Sigmoid colon (tissue), 7 donors: ENCODE measurements around the gene LZTFL1. TPM values are rescaled to one million over a fixed set of nuclear protein-coding genes. Genes with fewer than 3 reads are reported as not detected.

Experiments used
- DNase-seq: peaks from one replicate; pipeline ENCODE4 v3.0.0-alpha.2; 2019
- H3K27ac ChIP-seq, 4 donors: fragments of 200-600 bp; sonication (generic); one replicate each; pipeline ENCODE4 v1.5.1; 2016 to 2019; ENCODE audit warnings: mild to moderate bottlenecking in 1 of 4
- H3K27me3 ChIP-seq, 3 donors: fragments of 200-600 bp; sonication (generic); one replicate each; pipeline ENCODE4 v1.5.1; 2019; ENCODE audit warnings: mild to moderate bottlenecking in 1 of 3
- H3K36me3 ChIP-seq, 4 donors: fragments of 200-600 bp; sonication (generic); one replicate each; pipeline ENCODE4 v1.5.1; 2016 to 2019
- H3K4me1 ChIP-seq, 4 donors: fragments of 200-600 bp; sonication (generic); one replicate each; pipeline ENCODE4 v1.5.1; 2017 to 2019
- H3K4me3 ChIP-seq, 4 donors: fragments of 200-600 bp; sonication (generic); one replicate each; pipeline ENCODE4 v1.5.1; 2017 to 2019; ENCODE audit warnings: mild to moderate bottlenecking in 2 of 4, moderate library complexity in 1 of 4
- H3K9me3 ChIP-seq, 4 donors: fragments of 200-600 bp in 3 of 4; sonication (generic) in 3 of 4; one replicate each; pipeline versions ENCODE4 v1.5.1 to v1.6.1; 2013 to 2019
- CTCF ChIP-seq, 4 experiments: fragments of 450-650 bp in 3 of 4; fragments of 200-600 bp in 1 of 4; IDR thresholded peaks; one replicate each; pipeline ENCODE4 v1.5.1; 2016 to 2019; ENCODE audit warnings: antibody characterized with exemption in 4 of 4, mild to moderate bottlenecking in 3 of 4, moderate library complexity in 2 of 4
- EP300 ChIP-seq, 4 donors: sonication (generic); formaldehyde crosslinking; IDR thresholded peaks; one replicate each; pipeline ENCODE4 v1.6.1; 2017; ENCODE audit warnings: antibody characterized with exemption in 4 of 4
- POLR2A ChIP-seq, 2 donors: fragments of 450-650 bp; IDR thresholded peaks; one replicate each; pipeline ENCODE4 v1.6.1; 2016; ENCODE audit warnings: antibody characterized with exemption in 2 of 2, mild to moderate bottlenecking in 2 of 2, moderate library complexity in 2 of 2
- POLR2AphosphoS5 ChIP-seq, 4 donors: sonication (generic); formaldehyde crosslinking; IDR thresholded peaks; one replicate each; pipeline ENCODE4 v1.6.1; 2017; ENCODE audit warnings: antibody characterized with exemption in 4 of 4
- WGBS, 2 donors: extraction: QIAGEN DNeasy Blood & Tissue Kit; methylation state at CpG; one replicate each; pipeline ENCODE4 v1.1.7; 2013; 5-methylcytosine and 5-hydroxymethylcytosine counted together
- intact Hi-C: fragments of 100-400 bp; cut with DNase I; formaldehyde crosslinking; loops from one replicate; pipeline ENCODE4 v1.15.1; 2023
- polyA plus RNA-seq, 3 donors: library from polyadenylated mRNA; stranded (reverse); fragments of 200-250 nt; gene quantifications; one replicate each; pipeline ENCODE4 v1.2.3, GENCODE V29; 2013
- total RNA-seq, 4 donors: library from RNA; depleted of rRNA; stranded (reverse); fragments of >200 nt; gene quantifications; one replicate each; pipeline ENCODE4 v1.1.0, GENCODE V29; 2016
- donor health status: healthy with polysubstance abuse.
- donor health status: Bipolar disorder and iron deficiency.
- donor health status: healthy.

LZTFL1 gene
- total and polyA plus RNA-seq, 7 donors: 7.9 to 31.0 (median 16.6) TPM

- no peak overlapping the region for H3K4me3 ChIP-seq
- H3K4me1 ChIP-seq: no peaks in the 10 kb centered on the region
- H3K27me3 ChIP-seq: no peaks in the 10 kb centered on the region
- 78 to 91% methylated on average over 6 of the region's 6 CpGs for WGBS, 2 donors
- no peaks in the 10 kb centered on the region for H3K9me3 ChIP-seq
- no peak for DNase-seq
- no peak for TF ChIP-seq EP300 (IDR thresholded peaks at IDR 0.05)
- no peak for TF ChIP-seq CTCF (IDR thresholded peaks at IDR 0.05)
- TF ChIP-seq POLR2AphosphoS5 (IDR thresholded peaks at IDR 0.05): no peak
- TF ChIP-seq POLR2A (IDR thresholded peaks at IDR 0.05): no peak
- no peak overlapping the region for H3K27ac ChIP-seq
- intact Hi-C loops: no loop called here
- H3K36me3 ChIP-seq: no peaks in the 10 kb centered on the region
Observed at GRCh38 chr3:45871780-45872179, 29.9 kb upstream of the LZTFL1 start.

- H3K27ac ChIP-seq: no peak overlapping the region
- DNase-seq: no peak
- no peaks in the 10 kb centered on the region for H3K27me3 ChIP-seq
- intact Hi-C loops: no loop called here
- no peaks in the 10 kb centered on the region for H3K36me3 ChIP-seq
- H3K9me3 ChIP-seq: no peaks in the 10 kb centered on the region
- WGBS, 2 donors: 51 to 80% methylated on average over 4 of the region's 4 CpGs
- H3K4me3 ChIP-seq: no peak overlapping the region
- H3K4me1 ChIP-seq: no peaks in the 10 kb centered on the region
- TF ChIP-seq CTCF (IDR thresholded peaks at IDR 0.05) (no peak), POLR2A (IDR thresholded peaks at IDR 0.05) (no peak), EP300 (IDR thresholded peaks at IDR 0.05) (no peak), POLR2AphosphoS5 (IDR thresholded peaks at IDR 0.05) (no peak)
Observed at GRCh38 chr3:45870099-45870498, 28.2 kb upstream of the LZTFL1 start.

GRCh38 chr3:45869638-45870037 is 27.7 kb upstream of the LZTFL1 start:
- Histone ChIP-seq H3K4me1 (no peaks in the 10 kb centered on the region), H3K27me3 (no peaks in the 10 kb centered on the region), H3K27ac (no peak overlapping the region), H3K4me3 (no peak overlapping the region), H3K36me3 (no peaks in the 10 kb centered on the region), H3K9me3 (no peaks in the 10 kb centered on the region)
- 63 to 68% methylated on average over 3 of the region's 3 CpGs for WGBS, 2 donors
- no peak for TF ChIP-seq POLR2AphosphoS5 (IDR thresholded peaks at IDR 0.05)
- TF ChIP-seq EP300 (IDR thresholded peaks at IDR 0.05): no peak
- TF ChIP-seq CTCF (IDR thresholded peaks at IDR 0.05): no peak
- no peak for TF ChIP-seq POLR2A (IDR thresholded peaks at IDR 0.05)
- intact Hi-C loops: no loop called here
- DNase-seq: no peak

- TF ChIP-seq EP300 (IDR thresholded peaks at IDR 0.05) (no peak), POLR2AphosphoS5 (IDR thresholded peaks at IDR 0.05) (no peak), POLR2A (IDR thresholded peaks at IDR 0.05) (no peak), CTCF (IDR thresholded peaks at IDR 0.05) (no peak)
- Histone ChIP-seq H3K27me3 (no peaks in the 10 kb centered on the region), H3K4me1 (no peaks in the 10 kb centered on the region), H3K36me3 (no peaks in the 10 kb centered on the region), H3K9me3 (peaks cover 0 to under 1% (median 0%) of the 10 kb centered on the region in 4 donors), H3K27ac (no peak overlapping the region), H3K4me3 (no peak overlapping the region)
- WGBS, 2 donors: 73 to 76% methylated on average over 2 of the region's 2 CpGs
- intact Hi-C loops: no loop called here
- no peak for DNase-seq
Observed at GRCh38 chr3:45868650-45869049, 26.7 kb upstream of the LZTFL1 start.

- TF ChIP-seq POLR2A (IDR thresholded peaks at IDR 0.05): no peak
- no peak for TF ChIP-seq POLR2AphosphoS5 (IDR thresholded peaks at IDR 0.05)
- TF ChIP-seq CTCF (IDR thresholded peaks at IDR 0.05): no peak
- no peak for TF ChIP-seq EP300 (IDR thresholded peaks at IDR 0.05)
- no peaks in the 10 kb centered on the region for H3K36me3 ChIP-seq
- H3K4me3 ChIP-seq: no peak overlapping the region
- intact Hi-C loops: no loop called here
- peaks cover 0 to 4% (median under 1%) of the 10 kb centered on the region in 4 donors for H3K9me3 ChIP-seq
- H3K27ac ChIP-seq: no peak overlapping the region
- H3K4me1 ChIP-seq: no peaks in the 10 kb centered on the region
- H3K27me3 ChIP-seq: no peaks in the 10 kb centered on the region
- DNase-seq: no peak
- WGBS, 2 donors: 56 to 89% methylated on average over 2 of the region's 2 CpGs
Observed at GRCh38 chr3:45868213-45868612, 26.3 kb upstream of the LZTFL1 start.
